Fibroblast of villous mesenchyme (primary cell): Measurements from ENCODE around the gene LMF1. TPM values are rescaled to one million over a fixed set of nuclear protein-coding genes. Genes with fewer than 3 reads are reported as not detected.

Experiments
- DNase-seq: peaks from one replicate; pipeline ENCODE4 v3.0.0-alpha.2; 2010; ENCODE audit warnings: low read depth
- H3K4me3 ChIP-seq: 2 replicates; pipeline ENCODE4 v1.5.1; 2011; ENCODE audit warnings: low read depth, mild to moderate bottlenecking, low read length
- CTCF ChIP-seq: IDR thresholded peaks from 2 replicates; pipeline ENCODE4 v1.5.1; 2012; ENCODE audit warnings: low read depth, mild to moderate bottlenecking, low read length; ENCODE audit not compliant: insufficient read depth
- total RNA-seq: library from RNA; depleted of rRNA; stranded (reverse); fragments of >200 nt; gene quantifications from 2 replicates; pipeline ENCODE4 v1.2.3, GENCODE V29; 2012

Gene LMF1
- total RNA-seq = 13.0 and 15.8 TPM in 2 replicates

- peak; percentile 88 for DNase-seq
- TF ChIP-seq CTCF = no peak
- H3K4me3 ChIP-seq = peak within 1 kb of the TSS; percentile 76
Measured at GRCh38 chr16:970766-971581, at the start of gene LMF1. TSS of gene LMF1 (minus strand) at chr16:970984. CDS start at chr16:970980, 4 bp downstream.

GRCh38 chr16:1020091-1020399 is 49.3 kb upstream of the LMF1 start:
- H3K4me3 ChIP-seq = no peak overlapping the region
- DNase-seq = no peak
- TF ChIP-seq CTCF = no peak

- DNase-seq = peak; percentile 27
- no peak for TF ChIP-seq CTCF
- H3K4me3 ChIP-seq = peak overlapping the region; percentile 21
Measured at GRCh38 chr16:1019231-1020090, 48.7 kb upstream of the LMF1 start.

GRCh38 chr16:1018447-1019198 is 47.8 kb upstream of the LMF1 start:
- DNase-seq = no peak
- no peak overlapping the region for H3K4me3 ChIP-seq
- TF ChIP-seq CTCF = no peak

GRCh38 chr16:1014771-1015495 is 44.1 kb upstream of the LMF1 start:
- TF ChIP-seq CTCF = no peak
- no peak for DNase-seq
- no peak overlapping the region for H3K4me3 ChIP-seq

DNA sequence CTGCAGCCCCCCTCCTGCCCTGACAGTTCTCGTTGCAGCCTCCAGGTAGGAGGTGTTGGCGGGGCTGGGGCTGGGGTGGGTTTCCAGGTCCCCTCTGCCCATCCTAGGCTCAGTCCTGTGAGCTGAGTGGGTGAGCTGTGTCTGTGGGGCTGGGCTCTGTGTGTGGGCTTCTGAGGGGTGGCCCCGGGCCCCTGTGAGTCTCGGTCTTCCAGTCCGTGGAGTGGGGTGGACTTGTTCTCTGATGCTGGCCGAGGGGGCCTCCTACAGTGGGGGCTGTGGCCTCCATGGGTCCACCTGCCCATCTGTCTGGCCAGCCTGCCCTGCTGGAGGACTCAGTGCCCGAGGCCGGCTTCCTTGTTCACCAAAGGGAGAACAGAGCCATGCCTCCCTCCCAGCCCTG is 43.4 kb upstream of the LMF1 start:
- DNase-seq = no peak
- no peak overlapping the region for H3K4me3 ChIP-seq
- TF ChIP-seq CTCF = no peak
